D721Med (cell line): ENCODE measurements around the gene OR10G8.
"Not testable (repeated sequence)": the region's sequence is repeated elsewhere in the genome, so short reads cannot be mapped to it uniquely, and the experiment has no call there.

ENCODE experiments used
- DNase-seq: peaks from one replicate; pipeline ENCODE4 v3.0.0; 2011; ENCODE audit warnings: low spot score; ENCODE audit not compliant: insufficient read length
- FAIRE-seq: peaks from 2 replicates; lab custom pipeline; 2011; peaks lifted over from hg19 to GRCh38; lab: Jason Lieb, UNC
- TF ChIP-seq, protein P1 (sequence below): IDR thresholded peaks from 2 replicates; pipeline ENCODE4 v1.5.1; 2012; ENCODE audit warnings: mild to moderate bottlenecking, control low read depth; ENCODE audit not compliant: insufficient read depth; ENCODE audit errors: missing control alignments

The OR10G8 gene, protein sequence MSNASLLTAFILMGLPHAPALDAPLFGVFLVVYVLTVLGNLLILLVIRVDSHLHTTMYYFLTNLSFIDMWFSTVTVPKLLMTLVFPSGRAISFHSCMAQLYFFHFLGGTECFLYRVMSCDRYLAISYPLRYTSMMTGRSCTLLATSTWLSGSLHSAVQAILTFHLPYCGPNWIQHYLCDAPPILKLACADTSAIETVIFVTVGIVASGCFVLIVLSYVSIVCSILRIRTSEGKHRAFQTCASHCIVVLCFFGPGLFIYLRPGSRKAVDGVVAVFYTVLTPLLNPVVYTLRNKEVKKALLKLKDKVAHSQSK

GRCh38 chr11:124026498-124026897, at the start of gene OR10G8:
OR10G8 (plus strand) TSS chr11:124026798; CDS start chr11:124029623, 2,825 bp downstream.
- FAIRE-seq: no peak
- DNase-seq: no peak
- TF ChIP-seq, protein P1, sequence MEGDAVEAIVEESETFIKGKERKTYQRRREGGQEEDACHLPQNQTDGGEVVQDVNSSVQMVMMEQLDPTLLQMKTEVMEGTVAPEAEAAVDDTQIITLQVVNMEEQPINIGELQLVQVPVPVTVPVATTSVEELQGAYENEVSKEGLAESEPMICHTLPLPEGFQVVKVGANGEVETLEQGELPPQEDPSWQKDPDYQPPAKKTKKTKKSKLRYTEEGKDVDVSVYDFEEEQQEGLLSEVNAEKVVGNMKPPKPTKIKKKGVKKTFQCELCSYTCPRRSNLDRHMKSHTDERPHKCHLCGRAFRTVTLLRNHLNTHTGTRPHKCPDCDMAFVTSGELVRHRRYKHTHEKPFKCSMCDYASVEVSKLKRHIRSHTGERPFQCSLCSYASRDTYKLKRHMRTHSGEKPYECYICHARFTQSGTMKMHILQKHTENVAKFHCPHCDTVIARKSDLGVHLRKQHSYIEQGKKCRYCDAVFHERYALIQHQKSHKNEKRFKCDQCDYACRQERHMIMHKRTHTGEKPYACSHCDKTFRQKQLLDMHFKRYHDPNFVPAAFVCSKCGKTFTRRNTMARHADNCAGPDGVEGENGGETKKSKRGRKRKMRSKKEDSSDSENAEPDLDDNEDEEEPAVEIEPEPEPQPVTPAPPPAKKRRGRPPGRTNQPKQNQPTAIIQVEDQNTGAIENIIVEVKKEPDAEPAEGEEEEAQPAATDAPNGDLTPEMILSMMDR: no peak

- no peak for DNase-seq
- TF ChIP-seq, protein P1: no peak
- FAIRE-seq: no peak
Observed at GRCh38 chr11:123977731-123978347, 48.8 kb upstream of the OR10G8 start, which contains the start of gene OR10S1. OR10S1 (minus strand) TSS chr11:123977781; CDS start chr11:123977664, 117 bp downstream.

DNA sequence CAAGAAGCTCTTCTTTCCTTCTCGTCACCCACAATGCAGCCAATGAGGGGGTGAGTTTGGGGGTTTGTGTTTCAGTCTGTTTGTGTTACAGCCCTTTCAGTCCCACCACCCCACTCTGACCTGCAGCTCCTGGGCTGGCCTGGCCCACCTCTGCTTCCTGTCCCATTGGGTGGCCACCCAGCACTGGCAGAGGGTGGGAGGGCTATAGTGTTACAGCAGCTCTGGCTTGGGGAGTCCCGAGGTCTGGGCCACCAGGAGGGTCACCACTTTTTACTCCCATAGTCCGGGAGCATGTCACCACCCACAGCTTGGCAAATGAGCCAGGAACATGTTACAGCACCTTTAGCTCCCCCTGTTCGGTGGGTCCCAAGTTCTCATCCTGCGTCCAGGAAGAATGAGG, 47.3 kb upstream of the OR10G8 start:
- FAIRE-seq: no peak
- TF ChIP-seq, protein P1: no peak
- DNase-seq: no peak

DNA sequence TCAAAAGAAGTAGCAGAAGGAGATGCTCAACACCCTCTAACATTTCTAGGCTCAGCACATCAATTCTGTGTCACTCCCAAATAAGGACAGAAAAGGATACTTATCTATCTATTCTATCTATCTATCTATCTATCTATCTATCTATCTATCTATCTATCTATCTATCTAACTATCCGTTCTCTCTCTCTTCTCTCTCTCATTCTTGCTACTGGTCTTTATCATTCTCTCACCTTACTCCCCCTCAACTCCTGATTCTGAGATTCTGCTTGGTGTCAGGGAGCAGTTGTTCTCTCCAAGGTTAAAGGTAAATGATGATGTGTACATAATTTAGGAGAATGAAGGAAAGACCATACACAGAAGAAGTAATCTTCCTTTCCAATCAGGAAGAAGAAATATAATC, 31.5 kb upstream of the OR10G8 start, which contains the start of gene OR10G6:
Gene OR10G6 (minus strand): TSS at position 43 of the 400 bp plus-strand sequence. CDS start 0 bp downstream, at position 43.
- DNase-seq: no peak
- TF ChIP-seq, protein P1: no peak

DNA sequence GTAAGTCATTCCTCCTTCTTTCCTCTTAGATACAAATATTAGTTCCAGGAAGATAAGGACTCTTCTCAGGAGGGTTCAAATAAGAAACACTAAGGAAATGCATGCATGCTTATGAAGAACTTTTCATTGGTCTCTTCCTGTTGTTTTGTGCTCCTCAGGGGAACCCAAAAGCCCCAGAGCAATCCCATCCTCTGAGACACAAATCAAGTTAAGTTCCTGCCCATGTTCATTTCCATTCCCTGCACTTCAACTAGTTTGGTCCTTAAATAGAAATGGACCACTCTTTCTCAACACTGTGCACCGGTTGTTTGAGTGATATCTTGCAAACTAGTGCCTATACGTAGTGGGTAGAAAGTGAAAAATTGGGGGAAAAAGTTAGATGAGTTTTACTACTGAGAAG, 13.9 kb upstream of the OR10G8 start, which contains the start of gene OR10G4:
Gene OR10G4 (plus strand): TSS at position 301 of the 400 bp plus-strand sequence. CDS start 2,578 bp downstream, outside the sequence.
- FAIRE-seq (no peak), DNase-seq (no peak)
- TF ChIP-seq, protein P1: no peak

More for the DNA sequence above, 31.5 kb upstream of the OR10G8 start, which contains the start of gene OR10G6:
- FAIRE-seq: no peak

DNA sequence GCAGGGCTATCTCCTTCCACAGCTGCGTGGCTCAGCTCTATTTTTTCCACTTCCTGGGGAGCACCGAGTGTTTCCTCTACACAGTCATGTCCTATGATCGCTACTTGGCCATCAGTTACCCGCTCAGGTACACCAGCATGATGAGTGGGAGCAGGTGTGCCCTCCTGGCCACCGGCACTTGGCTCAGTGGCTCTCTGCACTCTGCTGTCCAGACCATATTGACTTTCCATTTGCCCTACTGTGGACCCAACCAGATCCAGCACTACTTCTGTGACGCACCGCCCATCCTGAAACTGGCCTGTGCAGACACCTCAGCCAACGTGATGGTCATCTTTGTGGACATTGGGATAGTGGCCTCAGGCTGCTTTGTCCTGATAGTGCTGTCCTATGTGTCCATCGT, 10.8 kb upstream of the OR10G8 start:
- FAIRE-seq, DNase-seq: not testable (repeated sequence)

- no peak for FAIRE-seq
- DNase-seq: no peak
- TF ChIP-seq, protein P1: no peak
Observed at GRCh38 chr11:124036666-124037065, 10.1 kb downstream of the OR10G8 start.
